Fibroblast of the aortic adventitia (primary cell): ENCODE data around the gene PRKCA. TPM values are rescaled to one million over a fixed set of nuclear protein-coding genes. Genes with fewer than 3 reads are reported as not detected.
"Not testable (repeated sequence)": the region's sequence is repeated elsewhere in the genome, so short reads cannot be mapped to it uniquely, and the experiment has no call there.

Source experiments
- DNase-seq: peaks from one replicate; pipeline ENCODE4 v3.0.0-alpha.2; 2010; ENCODE audit warnings: low read depth
- H3K4me3 ChIP-seq: 2 replicates; pipeline ENCODE4 v1.5.1; 2011; ENCODE audit warnings: low read depth, mild to moderate bottlenecking, control low read depth, low read length, moderate library complexity
- CTCF ChIP-seq: IDR thresholded peaks from 2 replicates; pipeline ENCODE4 v1.5.1; 2011; ENCODE audit warnings: mild to moderate bottlenecking, low read length, control low read depth, inconsistent platforms; ENCODE audit not compliant: insufficient read depth
- total RNA-seq: library from RNA; depleted of rRNA; stranded (reverse); fragments of >200 nt; gene quantifications from 2 replicates; pipeline ENCODE4 v1.2.3, GENCODE V29; 2012; ENCODE audit warnings: low replicate concordance

Gene PRKCA
- total RNA-seq, 1 donor, result 43.7 TPM

GRCh38 chr17:66355510-66355909 is 53.1 kb downstream of the PRKCA start:
- no peak overlapping the region for H3K4me3 ChIP-seq
- no peak for DNase-seq
- no peak for TF ChIP-seq CTCF

DNA sequence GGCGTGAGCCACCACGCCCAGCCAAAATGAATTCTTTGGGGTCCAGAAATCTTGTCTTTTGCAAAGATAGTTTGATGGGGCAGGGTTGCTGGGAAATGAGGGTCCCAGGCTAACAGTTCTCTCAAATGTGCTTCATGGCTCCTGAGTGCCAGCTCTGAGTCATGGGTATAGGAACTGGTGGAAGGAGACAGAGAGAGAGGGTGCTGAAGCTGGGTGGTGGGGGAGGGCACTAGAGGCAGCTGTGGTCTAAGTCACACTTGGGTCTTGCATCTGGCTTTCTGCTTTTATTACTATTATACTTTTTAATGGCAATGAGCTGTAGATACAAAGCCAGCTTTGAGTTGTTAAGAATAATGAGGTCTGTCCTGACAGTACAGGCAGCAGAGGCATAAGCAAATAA is 54.6 kb downstream of the PRKCA start:
- no peak overlapping the region for H3K4me3 ChIP-seq
- no peak for DNase-seq
- no peak for TF ChIP-seq CTCF

- no peak overlapping the region for H3K4me3 ChIP-seq
- DNase-seq, result no peak
- no peak for TF ChIP-seq CTCF
These were observed 56.9 kb downstream of the PRKCA start for GRCh38 chr17:66359351-66359750.

- not testable (repeated sequence) for H3K4me3 ChIP-seq, DNase-seq
These were observed 58.6 kb downstream of the PRKCA start for GRCh38 chr17:66360961-66361565.

DNA sequence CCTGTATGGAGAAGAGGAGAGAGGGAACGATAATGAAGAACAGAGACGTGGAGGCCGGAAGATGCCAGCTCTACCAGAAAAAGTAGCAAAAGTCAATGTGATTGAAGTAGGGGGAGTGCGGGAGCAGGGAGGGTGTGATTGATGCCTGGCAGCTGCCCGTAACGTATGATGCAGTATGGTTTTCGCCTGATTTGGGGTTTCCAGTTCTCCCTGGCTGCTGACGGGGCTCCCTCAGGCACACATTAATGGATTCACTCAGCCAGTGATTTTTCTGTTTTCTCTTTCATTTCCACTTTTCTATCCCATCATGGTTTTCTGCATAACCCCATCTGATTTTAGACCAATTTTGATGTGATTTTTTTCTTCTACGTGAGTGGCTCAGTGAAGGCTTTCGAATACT is 62.1 kb downstream of the PRKCA start:
- no peak overlapping the region for H3K4me3 ChIP-seq
- TF ChIP-seq CTCF, result no peak
- DNase-seq, result no peak

GRCh38 chr17:66364990-66365490 is 62.6 kb downstream of the PRKCA start:
- no peak for DNase-seq
- H3K4me3 ChIP-seq, result no peak overlapping the region
- TF ChIP-seq CTCF, result no peak

DNA sequence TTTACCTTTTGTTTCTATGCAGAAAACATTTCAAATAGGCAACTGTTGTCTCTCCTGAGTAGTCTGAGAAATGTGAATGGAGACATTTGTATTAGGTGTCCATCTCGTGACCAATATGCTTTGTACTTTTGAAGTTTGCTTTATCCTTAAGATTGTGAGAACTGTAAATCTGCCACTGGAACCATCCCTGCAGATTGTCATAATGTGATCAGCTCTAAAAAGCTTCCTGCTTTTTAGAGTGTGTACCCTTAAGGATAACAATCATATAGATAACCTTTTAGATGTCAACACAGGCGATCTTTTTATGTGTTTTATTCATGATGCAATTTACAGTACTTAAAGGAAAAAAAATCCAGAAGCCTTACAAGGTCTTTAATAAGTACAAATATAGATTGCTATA is 63.5 kb downstream of the PRKCA start:
- no peak overlapping the region for H3K4me3 ChIP-seq
- no peak for DNase-seq
- TF ChIP-seq CTCF, result no peak
